Stimulated activated naive CD8-positive, alpha-beta T cell treated with anti-CD3 and anti-CD28 coated beads, Interleukin-15, Interleukin-2, amounts not matched to agents 100 ng/mL and 50 ng/mL, for 24 hours (primary cell): ENCODE measurements around the gene SPOCK1.

Source experiments
- H3K27ac Mint-ChIP-seq: one replicate; pipeline ENCODE4 v1.8.0; 2021; ENCODE audit warnings: mild to moderate bottlenecking, mixed read lengths
- H3K27me3 Mint-ChIP-seq: one replicate; pipeline ENCODE4 v1.8.0; 2021; ENCODE audit warnings: mixed read lengths
- H3K36me3 Mint-ChIP-seq: one replicate; pipeline ENCODE4 v1.8.0; 2021; ENCODE audit warnings: low read depth, mixed read lengths
- H3K4me1 Mint-ChIP-seq: one replicate; pipeline ENCODE4 v1.8.0; 2021; ENCODE audit warnings: low read depth, mixed read lengths
- H3K4me3 Mint-ChIP-seq: one replicate; pipeline ENCODE4 v1.8.0; 2021; ENCODE audit warnings: mild to moderate bottlenecking, mixed read lengths
- H3K9me3 Mint-ChIP-seq: one replicate; pipeline ENCODE4 v1.8.0; 2021; ENCODE audit warnings: mixed read lengths

The SPOCK1 gene

DNA sequence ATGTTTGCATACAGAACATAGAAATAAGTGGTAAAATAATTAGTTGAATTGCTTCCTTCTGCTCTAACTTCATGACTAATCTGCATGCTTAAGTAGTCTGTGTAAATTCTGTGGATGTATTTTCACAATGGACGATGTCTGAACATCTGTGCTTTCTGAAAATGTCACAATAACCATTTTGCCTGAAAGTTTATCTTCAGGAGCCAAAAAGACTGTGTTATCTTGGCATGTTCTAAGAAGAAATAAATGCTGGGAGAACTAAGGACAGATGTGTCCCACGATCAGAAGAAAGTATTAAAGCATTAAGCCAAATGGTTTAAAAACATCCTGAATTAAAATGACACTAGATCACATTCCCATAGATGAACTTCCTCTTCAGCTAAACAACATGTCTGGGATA lies 397.6 kb downstream of the SPOCK1 start:
- Mint-ChIP-seq H3K36me3 (no peaks in the 10 kb centered on the region), H3K9me3 (no peaks in the 10 kb centered on the region), H3K27me3 (no peaks in the 10 kb centered on the region), H3K27ac (no peak overlapping the region), H3K4me3 (no peak overlapping the region), H3K4me1 (no peaks in the 10 kb centered on the region)

DNA sequence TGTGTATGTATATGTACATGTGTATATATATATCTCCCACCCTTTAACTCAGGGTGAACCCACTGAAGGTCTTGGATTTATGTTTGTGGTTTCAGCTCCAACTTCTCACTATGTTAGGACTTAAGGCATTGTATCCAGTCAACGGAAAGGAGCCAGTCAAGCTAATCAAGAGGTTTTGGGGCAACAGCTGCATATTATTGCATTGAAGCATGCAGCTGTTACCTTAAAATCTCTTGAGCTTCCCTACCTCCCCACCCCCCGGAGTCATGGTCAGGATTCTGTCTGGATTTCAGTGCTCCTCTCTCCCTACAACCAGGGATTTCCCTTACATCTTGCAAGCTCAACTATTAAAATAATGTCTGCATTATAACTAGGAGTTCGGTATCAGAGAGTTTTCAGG lies 399.5 kb downstream of the SPOCK1 start:
- H3K4me1 Mint-ChIP-seq = no peaks in the 10 kb centered on the region
- no peak overlapping the region for H3K27ac Mint-ChIP-seq
- H3K36me3 Mint-ChIP-seq = no peaks in the 10 kb centered on the region
- H3K4me3 Mint-ChIP-seq = no peak overlapping the region
- no peaks in the 10 kb centered on the region for H3K27me3 Mint-ChIP-seq
- H3K9me3 Mint-ChIP-seq = no peaks in the 10 kb centered on the region

GRCh38 chr5:137098663-137099062 lies 400.5 kb downstream of the SPOCK1 start:
- H3K27ac Mint-ChIP-seq = no peak overlapping the region
- no peaks in the 10 kb centered on the region for H3K4me1 Mint-ChIP-seq
- no peak overlapping the region for H3K4me3 Mint-ChIP-seq
- H3K27me3 Mint-ChIP-seq = no peaks in the 10 kb centered on the region
- no peaks in the 10 kb centered on the region for H3K36me3 Mint-ChIP-seq
- H3K9me3 Mint-ChIP-seq = no peaks in the 10 kb centered on the region

DNA sequence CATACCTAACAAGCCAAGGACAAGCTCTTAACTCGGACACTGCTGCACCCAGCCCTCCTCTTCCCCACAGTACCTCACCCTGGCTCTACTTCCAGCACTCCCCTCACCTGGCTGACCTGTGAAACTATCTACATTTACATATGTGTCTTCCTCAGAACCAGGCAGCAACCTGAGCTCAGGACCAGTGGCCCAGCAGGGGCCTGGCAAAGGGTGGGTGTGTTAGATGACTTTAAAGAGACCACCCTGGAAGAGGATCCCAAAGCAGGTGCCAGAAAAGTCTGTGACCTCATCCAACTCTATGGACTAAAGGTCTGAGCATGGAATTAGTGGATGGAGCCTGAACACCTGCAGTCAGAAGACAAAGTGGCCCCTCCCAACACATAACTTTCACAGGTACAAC lies 400.9 kb downstream of the SPOCK1 start:
- Mint-ChIP-seq H3K4me3 (no peak overlapping the region), H3K4me1 (no peaks in the 10 kb centered on the region), H3K36me3 (no peaks in the 10 kb centered on the region), H3K9me3 (no peaks in the 10 kb centered on the region), H3K27me3 (no peaks in the 10 kb centered on the region), H3K27ac (no peak overlapping the region)

- Mint-ChIP-seq H3K36me3 (no peaks in the 10 kb centered on the region), H3K27ac (no peak overlapping the region), H3K27me3 (no peaks in the 10 kb centered on the region), H3K4me1 (no peaks in the 10 kb centered on the region), H3K9me3 (no peaks in the 10 kb centered on the region), H3K4me3 (no peak overlapping the region)
These were observed 401.9 kb downstream of the SPOCK1 start for GRCh38 chr5:137097203-137097602.

DNA sequence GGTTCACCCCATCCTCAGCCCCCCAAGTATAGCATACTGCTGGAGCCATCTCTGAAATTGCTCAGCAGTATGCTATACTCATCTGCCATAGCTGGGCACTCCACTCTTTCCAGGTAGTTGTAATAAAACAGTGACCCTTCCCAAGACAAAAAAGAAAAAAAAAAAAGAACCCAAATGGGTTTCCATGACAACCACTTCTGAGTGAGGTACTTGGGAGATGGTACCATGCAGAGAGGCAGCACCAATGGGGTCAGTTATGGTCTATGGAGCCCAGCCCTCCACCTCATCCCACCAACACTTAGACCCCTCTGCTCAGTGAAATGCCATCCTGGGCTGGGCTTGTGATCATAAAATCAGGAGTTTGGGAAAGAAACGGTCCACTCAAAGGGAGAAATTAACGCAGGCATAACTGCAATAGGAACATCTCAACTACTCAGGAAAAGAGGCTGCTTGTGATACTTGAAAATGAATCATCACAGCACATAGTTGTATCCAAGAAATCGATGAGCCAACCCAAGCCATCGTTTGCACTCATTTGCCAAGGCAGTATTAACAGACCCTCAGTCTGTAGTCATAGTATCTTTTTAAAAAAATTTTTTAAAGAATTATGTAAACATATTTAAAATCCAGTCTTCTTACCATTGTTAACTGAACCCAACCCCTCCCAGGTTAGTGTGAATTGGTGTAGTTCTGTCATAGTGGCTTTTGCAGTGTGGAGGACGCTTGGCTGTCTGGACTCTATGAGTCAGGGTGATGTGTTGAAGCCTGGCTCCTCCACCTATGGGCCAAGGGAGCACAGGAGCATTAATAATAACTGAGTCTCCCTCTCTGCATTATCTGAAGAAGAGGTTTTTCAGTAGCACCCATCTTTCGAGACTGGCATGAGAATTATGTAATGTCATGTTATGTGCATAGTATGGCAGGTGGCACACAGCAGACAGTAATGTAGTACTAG lies 402.7 kb downstream of the SPOCK1 start:
- H3K36me3 Mint-ChIP-seq = no peaks in the 10 kb centered on the region
- H3K9me3 Mint-ChIP-seq = no peaks in the 10 kb centered on the region
- H3K4me3 Mint-ChIP-seq = no peak overlapping the region
- H3K27me3 Mint-ChIP-seq = no peaks in the 10 kb centered on the region
- H3K4me1 Mint-ChIP-seq = no peaks in the 10 kb centered on the region
- H3K27ac Mint-ChIP-seq = no peak overlapping the region

- Mint-ChIP-seq H3K36me3 (no peaks in the 10 kb centered on the region), H3K9me3 (no peaks in the 10 kb centered on the region), H3K27me3 (no peaks in the 10 kb centered on the region), H3K4me3 (no peak overlapping the region), H3K27ac (no peak overlapping the region), H3K4me1 (no peaks in the 10 kb centered on the region)
These were observed 403.5 kb downstream of the SPOCK1 start for GRCh38 chr5:137095597-137095996.

- Mint-ChIP-seq H3K36me3 (no peaks in the 10 kb centered on the region), H3K4me1 (no peaks in the 10 kb centered on the region), H3K4me3 (no peak overlapping the region), H3K27me3 (no peaks in the 10 kb centered on the region), H3K9me3 (no peaks in the 10 kb centered on the region), H3K27ac (no peak overlapping the region)
These were observed 406.3 kb downstream of the SPOCK1 start for GRCh38 chr5:137092831-137093230.

DNA sequence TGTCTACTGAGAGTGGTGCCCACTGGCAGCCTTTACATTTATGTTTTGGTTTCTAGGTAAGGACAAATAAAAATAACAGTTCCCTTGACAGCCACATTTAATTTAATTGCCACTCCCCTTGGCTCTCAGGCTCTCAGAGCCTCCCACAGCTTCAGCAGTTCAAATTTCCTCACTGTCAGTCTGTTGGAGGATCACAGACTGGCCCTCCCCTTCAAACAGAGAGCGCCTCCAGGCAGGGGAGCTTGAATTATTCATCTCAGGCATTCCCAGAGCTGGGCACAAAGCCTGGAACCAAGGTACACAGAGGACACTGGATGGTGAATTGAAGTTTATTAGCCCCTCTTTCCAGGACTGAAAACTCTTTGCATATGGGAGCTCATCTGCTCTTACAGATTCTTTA lies 407.7 kb downstream of the SPOCK1 start:
- Mint-ChIP-seq H3K36me3 (no peaks in the 10 kb centered on the region), H3K27me3 (no peaks in the 10 kb centered on the region), H3K4me1 (no peaks in the 10 kb centered on the region), H3K27ac (no peak overlapping the region), H3K9me3 (no peaks in the 10 kb centered on the region), H3K4me3 (no peak overlapping the region)

DNA sequence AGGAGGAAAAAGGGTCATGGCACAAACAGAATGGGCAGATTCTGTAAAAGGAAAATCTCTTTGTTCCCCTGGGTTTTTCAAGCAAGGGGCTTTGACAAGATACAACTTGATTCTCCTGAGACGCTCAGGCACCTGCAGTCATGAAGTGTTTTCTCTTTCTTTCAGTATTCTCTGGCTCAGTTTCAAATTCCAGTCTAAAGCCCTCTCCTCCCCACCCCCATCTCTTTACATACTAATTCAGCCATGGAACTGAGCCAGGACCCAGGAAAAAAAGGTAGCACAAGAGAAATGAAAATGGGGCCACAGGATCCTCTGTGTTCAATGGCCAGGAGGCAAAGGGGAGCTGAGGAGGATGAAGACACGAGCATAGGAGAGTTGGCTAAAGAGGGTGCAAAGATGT lies 408.4 kb downstream of the SPOCK1 start:
- H3K4me1 Mint-ChIP-seq = no peaks in the 10 kb centered on the region
- H3K27ac Mint-ChIP-seq = no peak overlapping the region
- H3K9me3 Mint-ChIP-seq = no peaks in the 10 kb centered on the region
- H3K27me3 Mint-ChIP-seq = no peaks in the 10 kb centered on the region
- H3K36me3 Mint-ChIP-seq = no peaks in the 10 kb centered on the region
- H3K4me3 Mint-ChIP-seq = no peak overlapping the region

DNA sequence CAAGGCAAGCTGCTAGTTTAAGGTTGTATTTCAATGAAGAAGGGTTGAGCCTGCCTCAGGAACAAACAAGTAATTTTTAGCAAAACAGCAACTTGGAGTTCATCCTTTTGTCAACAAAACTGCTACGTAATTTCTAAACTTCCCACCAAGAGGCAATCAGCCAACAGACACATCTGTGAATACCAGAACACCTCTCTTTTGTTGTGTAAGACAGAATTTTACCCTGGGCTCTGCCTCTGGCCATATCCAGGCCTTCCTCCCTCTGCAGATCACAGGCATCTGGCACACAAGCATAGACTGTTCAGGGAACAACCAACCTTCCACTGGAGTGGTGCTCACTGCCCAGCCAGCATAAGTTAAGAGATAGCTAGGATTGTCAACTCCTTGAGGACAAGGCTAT lies 409.0 kb downstream of the SPOCK1 start:
- Mint-ChIP-seq H3K36me3 (no peaks in the 10 kb centered on the region), H3K4me3 (no peak overlapping the region), H3K27ac (no peak overlapping the region), H3K27me3 (no peaks in the 10 kb centered on the region), H3K9me3 (no peaks in the 10 kb centered on the region), H3K4me1 (no peaks in the 10 kb centered on the region)

DNA sequence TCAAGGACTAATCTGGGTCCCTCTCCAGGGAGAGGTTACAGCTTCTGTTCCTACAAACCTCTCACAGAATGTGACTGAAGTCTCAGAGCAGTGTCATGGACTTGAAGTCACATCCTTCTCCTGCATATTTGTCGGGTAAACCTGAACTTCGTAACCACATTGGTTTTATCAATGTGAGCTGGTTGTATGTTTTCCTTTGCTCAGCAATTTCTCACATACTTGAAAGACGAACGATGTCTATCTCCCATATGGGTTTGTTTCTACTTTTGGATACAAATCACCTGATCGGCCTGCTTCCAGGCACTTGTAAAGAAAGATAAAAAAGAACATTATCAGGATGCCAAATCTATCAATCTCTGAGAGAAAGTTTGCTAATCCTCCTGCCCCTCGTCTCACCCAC lies 411.0 kb downstream of the SPOCK1 start:
- H3K4me3 Mint-ChIP-seq = no peak overlapping the region
- no peaks in the 10 kb centered on the region for H3K4me1 Mint-ChIP-seq
- no peaks in the 10 kb centered on the region for H3K9me3 Mint-ChIP-seq
- H3K27me3 Mint-ChIP-seq = no peaks in the 10 kb centered on the region
- no peak overlapping the region for H3K27ac Mint-ChIP-seq
- H3K36me3 Mint-ChIP-seq = no peaks in the 10 kb centered on the region

DNA sequence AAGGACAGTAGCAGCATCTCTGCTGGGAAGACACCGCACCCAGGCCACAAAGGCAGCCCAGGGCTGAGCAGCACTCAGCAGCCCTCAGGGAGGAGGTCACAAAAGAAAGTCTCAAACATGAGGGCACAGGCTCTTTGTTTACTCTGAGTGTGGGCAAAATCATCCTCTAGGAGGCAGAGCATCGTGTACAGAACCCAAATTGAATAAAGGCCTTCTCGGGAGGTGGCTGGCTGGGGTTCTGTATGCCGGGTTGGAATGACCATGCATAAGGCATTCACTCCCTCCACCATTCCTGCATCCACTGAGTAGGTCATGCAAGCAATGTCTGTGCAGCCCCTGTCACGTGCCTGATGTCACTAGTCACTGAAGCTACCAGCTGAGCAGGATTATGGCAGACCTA lies 412.8 kb downstream of the SPOCK1 start:
- Mint-ChIP-seq H3K4me1 (no peaks in the 10 kb centered on the region), H3K27me3 (no peaks in the 10 kb centered on the region), H3K4me3 (no peak overlapping the region), H3K27ac (no peak overlapping the region), H3K36me3 (no peaks in the 10 kb centered on the region), H3K9me3 (no peaks in the 10 kb centered on the region)

GRCh38 chr5:137085206-137085605 lies 413.9 kb downstream of the SPOCK1 start:
- no peaks in the 10 kb centered on the region for H3K4me1 Mint-ChIP-seq
- H3K36me3 Mint-ChIP-seq = no peaks in the 10 kb centered on the region
- H3K9me3 Mint-ChIP-seq = no peaks in the 10 kb centered on the region
- no peak overlapping the region for H3K27ac Mint-ChIP-seq
- no peaks in the 10 kb centered on the region for H3K27me3 Mint-ChIP-seq
- H3K4me3 Mint-ChIP-seq = no peak overlapping the region

GRCh38 chr5:137084016-137084415 lies 415.1 kb downstream of the SPOCK1 start:
- no peaks in the 10 kb centered on the region for H3K36me3 Mint-ChIP-seq
- no peak overlapping the region for H3K27ac Mint-ChIP-seq
- no peak overlapping the region for H3K4me3 Mint-ChIP-seq
- H3K27me3 Mint-ChIP-seq = no peaks in the 10 kb centered on the region
- H3K4me1 Mint-ChIP-seq = no peaks in the 10 kb centered on the region
- H3K9me3 Mint-ChIP-seq = no peaks in the 10 kb centered on the region

DNA sequence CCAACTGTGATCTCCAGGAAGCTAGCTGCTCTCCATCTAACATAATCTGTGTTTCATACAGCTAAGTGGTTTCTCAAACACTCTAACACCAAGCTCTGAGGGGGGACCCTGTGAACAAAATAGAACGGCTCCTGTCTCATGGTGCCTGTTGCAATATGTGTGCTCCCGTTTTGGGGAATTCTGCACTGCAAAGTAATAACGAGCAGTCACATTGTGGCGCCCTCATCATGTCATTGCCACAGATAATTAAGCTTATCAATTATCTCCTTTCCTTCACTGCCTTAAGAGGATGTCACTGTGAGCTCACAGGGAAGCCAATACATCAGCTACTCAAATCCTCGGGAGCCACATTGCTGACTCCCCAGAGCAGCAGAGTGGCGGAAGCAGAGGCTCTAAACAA lies 416.2 kb downstream of the SPOCK1 start:
- H3K27ac Mint-ChIP-seq = no peak overlapping the region
- H3K9me3 Mint-ChIP-seq = no peaks in the 10 kb centered on the region
- H3K4me3 Mint-ChIP-seq = no peak overlapping the region
- no peaks in the 10 kb centered on the region for H3K27me3 Mint-ChIP-seq
- no peaks in the 10 kb centered on the region for H3K4me1 Mint-ChIP-seq
- H3K36me3 Mint-ChIP-seq = no peaks in the 10 kb centered on the region
